ENCODE measurements around the gene TMEM273. TPM values are rescaled to one million over a fixed set of nuclear protein-coding genes. Genes with fewer than 3 reads are reported as not detected.

The TMEM273 gene
- total RNA-seq, 4 donors from 2014 or later: 2.7 to 16.2 (median 10.2) TPM

DNA sequence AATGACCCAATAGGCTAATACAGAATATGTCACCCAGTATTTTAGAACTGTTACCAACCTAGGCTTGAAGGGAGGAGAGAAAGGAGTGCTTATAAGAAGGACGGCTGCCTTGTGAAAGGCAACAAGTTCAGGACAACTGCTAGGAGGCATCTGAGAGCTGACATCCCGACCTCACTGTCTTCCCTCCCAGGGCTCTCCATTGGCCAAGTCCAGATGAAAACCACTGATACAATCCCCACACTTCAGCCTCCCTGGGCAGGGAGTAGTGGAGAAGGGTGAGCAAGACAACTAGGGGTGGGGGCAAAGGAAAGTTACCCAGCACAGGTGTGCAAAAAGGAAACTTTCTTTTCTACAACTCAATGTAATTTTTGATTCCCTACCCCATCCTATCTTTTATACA, 29.5 kb upstream of the TMEM273 start:
- no peak for DNase-seq
- no peaks in the 10 kb centered on the region for H3K36me3 ChIP-seq
- H3K9me3 ChIP-seq: no peaks in the 10 kb centered on the region
- H3K27me3 ChIP-seq: no peaks in the 10 kb centered on the region
- TF ChIP-seq POLR2A (IDR thresholded peaks at IDR 0.05): no peak
- TF ChIP-seq, protein P1, sequence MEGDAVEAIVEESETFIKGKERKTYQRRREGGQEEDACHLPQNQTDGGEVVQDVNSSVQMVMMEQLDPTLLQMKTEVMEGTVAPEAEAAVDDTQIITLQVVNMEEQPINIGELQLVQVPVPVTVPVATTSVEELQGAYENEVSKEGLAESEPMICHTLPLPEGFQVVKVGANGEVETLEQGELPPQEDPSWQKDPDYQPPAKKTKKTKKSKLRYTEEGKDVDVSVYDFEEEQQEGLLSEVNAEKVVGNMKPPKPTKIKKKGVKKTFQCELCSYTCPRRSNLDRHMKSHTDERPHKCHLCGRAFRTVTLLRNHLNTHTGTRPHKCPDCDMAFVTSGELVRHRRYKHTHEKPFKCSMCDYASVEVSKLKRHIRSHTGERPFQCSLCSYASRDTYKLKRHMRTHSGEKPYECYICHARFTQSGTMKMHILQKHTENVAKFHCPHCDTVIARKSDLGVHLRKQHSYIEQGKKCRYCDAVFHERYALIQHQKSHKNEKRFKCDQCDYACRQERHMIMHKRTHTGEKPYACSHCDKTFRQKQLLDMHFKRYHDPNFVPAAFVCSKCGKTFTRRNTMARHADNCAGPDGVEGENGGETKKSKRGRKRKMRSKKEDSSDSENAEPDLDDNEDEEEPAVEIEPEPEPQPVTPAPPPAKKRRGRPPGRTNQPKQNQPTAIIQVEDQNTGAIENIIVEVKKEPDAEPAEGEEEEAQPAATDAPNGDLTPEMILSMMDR (IDR thresholded peaks at IDR 0.05): no peak
- H3K4me1 ChIP-seq: no peaks in the 10 kb centered on the region
- no peak overlapping the region for H3K4me3 ChIP-seq
- no peak overlapping the region for H3K27ac ChIP-seq

- TF ChIP-seq, protein P1 (IDR thresholded peaks at IDR 0.05): no peak
- no peak for TF ChIP-seq POLR2A (IDR thresholded peaks at IDR 0.05)
These were observed 25.0 kb upstream of the TMEM273 start for GRCh38 chr10:49213211-49213610.

GRCh38 chr10:49212783-49213182, 24.6 kb upstream of the TMEM273 start:
- no peaks in the 10 kb centered on the region for H3K4me1 ChIP-seq
- no peak overlapping the region for H3K27ac ChIP-seq
- TF ChIP-seq, protein P1 (IDR thresholded peaks at IDR 0.05): no peak
- no peak for TF ChIP-seq POLR2A (IDR thresholded peaks at IDR 0.05)
- H3K4me3 ChIP-seq: no peak overlapping the region
- no peak for DNase-seq
- no peaks in the 10 kb centered on the region for H3K9me3 ChIP-seq
- H3K27me3 ChIP-seq: no peaks in the 10 kb centered on the region
- H3K36me3 ChIP-seq: no peaks in the 10 kb centered on the region

More at GRCh38 chr10:49213211-49213610, 25.0 kb upstream of the TMEM273 start:
- H3K27me3 ChIP-seq: no peaks in the 10 kb centered on the region
- H3K4me1 ChIP-seq: no peaks in the 10 kb centered on the region
- DNase-seq: no peak
- H3K27ac ChIP-seq: no peak overlapping the region
- H3K9me3 ChIP-seq: no peaks in the 10 kb centered on the region
- no peak overlapping the region for H3K4me3 ChIP-seq
- H3K36me3 ChIP-seq: no peaks in the 10 kb centered on the region

DNA sequence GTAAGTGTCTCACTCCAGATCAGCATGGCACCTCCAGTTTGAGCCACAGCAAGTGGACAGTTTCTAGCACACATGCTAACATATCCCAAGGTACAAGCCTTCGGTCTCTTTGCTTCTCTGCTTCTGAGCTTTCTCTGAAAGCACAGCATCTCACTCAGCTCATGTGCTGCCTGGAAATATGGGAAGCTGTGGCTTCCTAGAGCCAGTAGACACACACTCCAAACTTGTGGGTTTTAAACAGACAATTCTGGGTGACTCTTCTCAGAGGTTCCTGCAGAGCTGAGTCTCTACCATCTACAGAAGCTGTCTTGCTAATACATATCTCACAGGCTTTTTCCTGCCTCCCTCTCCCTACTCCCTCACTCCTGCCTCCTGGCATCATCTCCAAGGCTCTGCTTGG, 23.9 kb upstream of the TMEM273 start:
- H3K9me3 ChIP-seq: no peaks in the 10 kb centered on the region
- no peak for TF ChIP-seq POLR2A (IDR thresholded peaks at IDR 0.05)
- TF ChIP-seq, protein P1 (IDR thresholded peaks at IDR 0.05): no peak
- no peaks in the 10 kb centered on the region for H3K4me1 ChIP-seq
- H3K27me3 ChIP-seq: no peaks in the 10 kb centered on the region
- no peak overlapping the region for H3K27ac ChIP-seq
- H3K36me3 ChIP-seq: no peaks in the 10 kb centered on the region
- H3K4me3 ChIP-seq: no peak overlapping the region
- DNase-seq: no peak

- DNase-seq: no peak
These were observed 20.8 kb upstream of the TMEM273 start for GRCh38 chr10:49208996-49209395.

More at GRCh38 chr10:49208996-49209395, 20.8 kb upstream of the TMEM273 start:
- Histone ChIP-seq H3K27me3 (no peaks in the 10 kb centered on the region), H3K9me3 (no peaks in the 10 kb centered on the region), H3K36me3 (no peaks in the 10 kb centered on the region), H3K27ac (no peak overlapping the region), H3K4me3 (no peak overlapping the region), H3K4me1 (no peaks in the 10 kb centered on the region)
- TF ChIP-seq, protein P1 (IDR thresholded peaks at IDR 0.05): no peak
